ENCODE measurements around the gene CYSRT1. TPM values are rescaled to one million over a fixed set of nuclear protein-coding genes. Genes with fewer than 3 reads are reported as not detected.

The CYSRT1 gene
- total RNA-seq, 8 experiments from 2014 or later: 1.2 to 4.7 (median 1.3) TPM

- in situ Hi-C loops (cut with MboI; ENCODE audit: low pct_unique_long_range_greater_than_20kb in 2 of 9, low sequenced_read_pairs in 9 of 9, unreplicated experiment in 9 of 9): no loop called here
- no peak overlapping the region for H3K4me3 ChIP-seq
- peaks cover 0 to 15% of the 10 kb centered on the region in 2 donors for H3K4me1 ChIP-seq (replicated peaks in 1 of 2)
- WGBS, 10 experiments: 20 to 100% methylated on average over 1 to 2 of the region's 30 CpGs; no CpG with 5 or more reads in 8 of the 10 experiments
- H3K27ac ChIP-seq: no peak overlapping the region
- ATAC-seq (replicated peaks in 6 of 8): no peak
Measured at GRCh38 chr9:137218212-137218753, 6.7 kb upstream of the CYSRT1 start.

- in situ Hi-C loops (cut with MboI; ENCODE audit: low pct_unique_long_range_greater_than_20kb in 2 of 9, low sequenced_read_pairs in 9 of 9, unreplicated experiment in 9 of 9): no loop called here
- ATAC-seq (replicated peaks in 6 of 8): no peak
- no peak overlapping the region for H3K27ac ChIP-seq
- WGBS, 10 experiments: 40 to 100% (median 83%) methylated on average over 1 to 5 of the region's 12 CpGs; no CpG with 5 or more reads in 5 of the 10 experiments
- no peak overlapping the region for H3K4me3 ChIP-seq
- peaks cover 0 to 15% of the 10 kb centered on the region in 2 donors for H3K4me1 ChIP-seq (replicated peaks in 1 of 2)
Measured at GRCh38 chr9:137218754-137219271, 6.2 kb upstream of the CYSRT1 start.

GRCh38 chr9:137219757-137220316 lies 5.1 kb upstream of the CYSRT1 start:
- Histone ChIP-seq H3K4me3 (no peak overlapping the region), H3K4me1 (replicated peaks in 1 of 2) (peaks cover 3 to 19% of the 10 kb centered on the region in 2 donors), H3K27ac (no peak overlapping the region)
- 100% methylated on average over 1 to 4 of the region's 10 CpGs; no CpG with 5 or more reads in 7 of the 10 experiments for WGBS, 10 experiments
- no peak for ATAC-seq (replicated peaks in 6 of 8)
- in situ Hi-C loops (cut with MboI; ENCODE audit: low pct_unique_long_range_greater_than_20kb in 2 of 9, low sequenced_read_pairs in 9 of 9, unreplicated experiment in 9 of 9): no loop called here

GRCh38 chr9:137220317-137221094 lies 4.5 kb upstream of the CYSRT1 start:
- 60 to 100% (median 86%) methylated on average over 1 to 6 of the region's 52 CpGs; no CpG with 5 or more reads in 6 of the 10 experiments for WGBS, 10 experiments
- Histone ChIP-seq H3K4me3 (no peak overlapping the region), H3K27ac (no peak overlapping the region), H3K4me1 (replicated peaks in 1 of 2) (peaks cover 3 to 19% of the 10 kb centered on the region in 2 donors)
- ATAC-seq (replicated peaks in 6 of 8): no peak
- in situ Hi-C loops (cut with MboI; ENCODE audit: low pct_unique_long_range_greater_than_20kb in 2 of 9, low sequenced_read_pairs in 9 of 9, unreplicated experiment in 9 of 9): no loop called here

- peaks cover 3 to 19% of the 10 kb centered on the region in 2 donors for H3K4me1 ChIP-seq (replicated peaks in 1 of 2)
- H3K27ac ChIP-seq: no peak overlapping the region
- ATAC-seq (replicated peaks in 6 of 8): no peak
- in situ Hi-C loops (cut with MboI; ENCODE audit: low pct_unique_long_range_greater_than_20kb in 2 of 9, low sequenced_read_pairs in 9 of 9, unreplicated experiment in 9 of 9): no loop called here
- no CpG with 5 or more reads among the region's 14 CpGs for WGBS, 10 experiments
- peak overlapping the region; percentile 59 to 88 (median 80) for H3K4me3 ChIP-seq
Measured at GRCh38 chr9:137221095-137221505, 3.9 kb upstream of the CYSRT1 start.

GRCh38 chr9:137221506-137222111 lies 3.4 kb upstream of the CYSRT1 start:
- peaks cover 3 to 19% of the 10 kb centered on the region in 2 donors for H3K4me1 ChIP-seq (replicated peaks in 1 of 2)
- peak overlapping the region; percentile 46 to 55 for H3K27ac ChIP-seq
- no peak for ATAC-seq (replicated peaks in 6 of 8)
- peak overlapping the region; percentile 59 to 88 (median 80) for H3K4me3 ChIP-seq
- in situ Hi-C loops (cut with MboI; ENCODE audit: low pct_unique_long_range_greater_than_20kb in 2 of 9, low sequenced_read_pairs in 9 of 9, unreplicated experiment in 9 of 9): no loop called here
- WGBS, 10 experiments: no CpG with 5 or more reads among the region's 61 CpGs

- WGBS, 10 experiments: 28 to 37% methylated on average over 5 to 7 of the region's 88 CpGs; no CpG with 5 or more reads in 8 of the 10 experiments
- peak within 1 kb of the TSS; percentile 46 to 55 for H3K27ac ChIP-seq
- in situ Hi-C loops (cut with MboI; ENCODE audit: low pct_unique_long_range_greater_than_20kb in 2 of 9, low sequenced_read_pairs in 9 of 9, unreplicated experiment in 9 of 9): no loop called here
Measured at GRCh38 chr9:137222190-137223077, 2.5 kb upstream of the CYSRT1 start, which contains the start of gene RNF208. Gene RNF208, minus strand, starts transcription at chr9:137222240. Its CDS starts 1,028 bp downstream, at chr9:137221212.

GRCh38 chr9:137223078-137223970 lies 1.6 kb upstream of the CYSRT1 start:
- ATAC-seq (replicated peaks in 6 of 8): peak; percentile 76 to 85 (median 82)
- Histone ChIP-seq H3K4me1 (replicated peaks in 1 of 2) (peaks cover 3 to 16% of the 10 kb centered on the region in 2 donors), H3K27ac (peak overlapping the region; percentile 46 to 70), H3K4me3 (peak overlapping the region; percentile 59 to 88 (median 80))
- WGBS, 10 experiments: 0 to 3% methylated on average over 1 to 6 of the region's 63 CpGs; no CpG with 5 or more reads in 8 of the 10 experiments
- in situ Hi-C loops (cut with MboI; ENCODE audit: low pct_unique_long_range_greater_than_20kb in 2 of 9, low sequenced_read_pairs in 9 of 9, unreplicated experiment in 9 of 9): no loop called here

More at GRCh38 chr9:137222190-137223077, 2.5 kb upstream of the CYSRT1 start, which contains the start of gene RNF208:
- peaks cover 3 to 16% of the 10 kb centered on the region in 2 donors for H3K4me1 ChIP-seq (replicated peaks in 1 of 2)
- ATAC-seq (replicated peaks in 6 of 8): peak in 5 of 8 experiments; percentile 10 to 27 (median 20)
- peak within 1 kb of the TSS; percentile 59 to 88 (median 80) for H3K4me3 ChIP-seq

GRCh38 chr9:137225699-137226331 lies 841 bp downstream of the CYSRT1 start:
- no peak for ATAC-seq (replicated peaks in 6 of 8)
- peaks cover 3 to 14% of the 10 kb centered on the region in 2 donors for H3K4me1 ChIP-seq (replicated peaks in 1 of 2)
- in situ Hi-C loops (cut with MboI; ENCODE audit: low pct_unique_long_range_greater_than_20kb in 2 of 9, low sequenced_read_pairs in 9 of 9, unreplicated experiment in 9 of 9): loop anchor here in 1 of 9 experiments (25.0 kb wide), 1 partner anchor 114 kb away; the partner anchor contains the start of gene DPP7
- no peak overlapping the region for H3K27ac ChIP-seq
- H3K4me3 ChIP-seq: no peak overlapping the region
- WGBS, 10 experiments: 20 to 80% (median 65%) methylated on average over 1 to 13 of the region's 21 CpGs; no CpG with 5 or more reads in 6 of the 10 experiments

GRCh38 chr9:137226338-137227053 lies 1.5 kb downstream of the CYSRT1 start:
- WGBS, 10 experiments: 38 to 97% (median 60%) methylated on average over 1 to 5 of the region's 18 CpGs; no CpG with 5 or more reads in 3 of the 10 experiments
- H3K27ac ChIP-seq: no peak overlapping the region
- H3K4me1 ChIP-seq (replicated peaks in 1 of 2): peaks cover 3 to 12% of the 10 kb centered on the region in 2 donors
- ATAC-seq (replicated peaks in 6 of 8): no peak
- no peak overlapping the region for H3K4me3 ChIP-seq
- in situ Hi-C loops (cut with MboI; ENCODE audit: low pct_unique_long_range_greater_than_20kb in 2 of 9, low sequenced_read_pairs in 9 of 9, unreplicated experiment in 9 of 9): loop anchor here in 1 of 9 experiments (25.0 kb wide), 1 partner anchor 114 kb away; the partner anchor contains the start of gene DPP7

Data from motor neuron (in vitro differentiated cells).